ENCODE measurements around the gene GAL3ST3.

Gene GAL3ST3

GRCh38 chr11:66061268-66061667, 12.3 kb upstream of the GAL3ST3 start:
- H3K9me3 ChIP-seq (ENCODE audit: low read length), result 0 out of 2 replicates have a peak, but pooled peaks cover 5% of the 10 kb centered on the region
- H3K4me1 ChIP-seq (ENCODE audit: insufficient read depth, low read length, severe bottlenecking), result no peaks in the 10 kb centered on the region
- no peaks in the 10 kb centered on the region for H3K9me2 ChIP-seq (ENCODE audit: low read depth, low read length)
- no peak overlapping the region for H3K9ac ChIP-seq (ENCODE audit: low read length)
- H3K36me3 ChIP-seq (ENCODE audit: insufficient read depth, low read length), result peaks cover 96% of the 10 kb centered on the region
- no peaks in the 10 kb centered on the region; the same call in 1 of the 2 replicates for H3F3A ChIP-seq (ENCODE audit: insufficient read depth, low read length)
- H3K4me3 ChIP-seq (ENCODE audit: low read depth, low read length, poor library complexity, severe bottlenecking), result no peak overlapping the region
- H2AFZ ChIP-seq (ENCODE audit: low read length), result no peak overlapping the region
- TF ChIP-seq CTCF (IDR thresholded peaks at IDR 0.05; ENCODE audit: low read length) (no peak), EZH2 (IDR thresholded peaks at IDR 0.05; ENCODE audit: borderline replicate concordance, low read length) (no peak)
- H4K20me1 ChIP-seq (ENCODE audit: insufficient read depth, low read length), result no peaks in the 10 kb centered on the region
- H3K4me2 ChIP-seq (ENCODE audit: low read length), result no peak overlapping the region
- no peaks in the 10 kb centered on the region for H3K27me3 ChIP-seq (ENCODE audit: insufficient read depth, low read length)
- H3K79me2 ChIP-seq (ENCODE audit: insufficient read depth, low read length), result no peaks in the 10 kb centered on the region
- H3K27ac ChIP-seq (ENCODE audit: low read depth, low read length, poor library complexity, severe bottlenecking), result no peak overlapping the region

- Histone ChIP-seq H3K9ac (ENCODE audit: low read length) (no peak overlapping the region), H3K4me1 (ENCODE audit: insufficient read depth, low read length, severe bottlenecking) (no peaks in the 10 kb centered on the region), H2AFZ (ENCODE audit: low read length) (no peak overlapping the region), H3F3A (ENCODE audit: insufficient read depth, low read length) (no peaks in the 10 kb centered on the region; the same call in 1 of the 2 replicates), H3K4me3 (ENCODE audit: low read depth, low read length, poor library complexity, severe bottlenecking) (no peak overlapping the region), H4K20me1 (ENCODE audit: insufficient read depth, low read length) (no peaks in the 10 kb centered on the region), H3K9me3 (ENCODE audit: low read length) (0 out of 2 replicates have a peak, but pooled peaks cover 3% of the 10 kb centered on the region), H3K36me3 (ENCODE audit: insufficient read depth, low read length) (peaks cover 97% of the 10 kb centered on the region), H3K9me2 (ENCODE audit: low read depth, low read length) (no peaks in the 10 kb centered on the region), H3K79me2 (ENCODE audit: insufficient read depth, low read length) (no peaks in the 10 kb centered on the region), H3K4me2 (ENCODE audit: low read length) (no peak overlapping the region), H3K27me3 (ENCODE audit: insufficient read depth, low read length) (no peaks in the 10 kb centered on the region), H3K27ac (ENCODE audit: low read depth, low read length, poor library complexity, severe bottlenecking) (no peak overlapping the region)
- TF ChIP-seq EZH2 (IDR thresholded peaks at IDR 0.05; ENCODE audit: borderline replicate concordance, low read length) (no peak), CTCF (IDR thresholded peaks at IDR 0.05; ENCODE audit: low read length) (no peak)
Observed at GRCh38 chr11:66059966-66060680, 11.2 kb upstream of the GAL3ST3 start.

GRCh38 chr11:66056501-66056900, 7.5 kb upstream of the GAL3ST3 start:
- Histone ChIP-seq H3K79me2 (ENCODE audit: insufficient read depth, low read length) (peaks cover 16% of the 10 kb centered on the region), H3K4me1 (ENCODE audit: insufficient read depth, low read length, severe bottlenecking) (peaks cover 12% of the 10 kb centered on the region), H3K9me2 (ENCODE audit: low read depth, low read length) (no peaks in the 10 kb centered on the region), H4K20me1 (ENCODE audit: insufficient read depth, low read length) (no peaks in the 10 kb centered on the region), H3K27ac (ENCODE audit: low read depth, low read length, poor library complexity, severe bottlenecking) (no peak overlapping the region), H3K4me2 (ENCODE audit: low read length) (no peak overlapping the region), H3F3A (ENCODE audit: insufficient read depth, low read length) (no peaks in the 10 kb centered on the region), H3K9me3 (ENCODE audit: low read length) (no peaks in the 10 kb centered on the region), H2AFZ (ENCODE audit: low read length) (no peak overlapping the region), H3K36me3 (ENCODE audit: insufficient read depth, low read length) (peaks cover 77% of the 10 kb centered on the region), H3K9ac (ENCODE audit: low read length) (no peak overlapping the region), H3K4me3 (ENCODE audit: low read depth, low read length, poor library complexity, severe bottlenecking) (no peak overlapping the region), H3K27me3 (ENCODE audit: insufficient read depth, low read length) (no peaks in the 10 kb centered on the region)
- TF ChIP-seq CTCF (IDR thresholded peaks at IDR 0.05; ENCODE audit: low read length) (no peak), EZH2 (IDR thresholded peaks at IDR 0.05; ENCODE audit: borderline replicate concordance, low read length) (no peak)

Data from OCI-LY1 (cell line).